Measurements from ENCODE around the gene GPR87. TPM values are rescaled to one million over a fixed set of nuclear protein-coding genes. Genes with fewer than 3 reads are reported as not detected.

The GPR87 gene
- total RNA-seq, 1 donor from 2014 or later = 15.5 TPM

- Histone ChIP-seq H3K4me2 (ENCODE audit: low read length) (no peak overlapping the region), H3K9ac (ENCODE audit: low read length) (no peak overlapping the region), H3K27me3 (ENCODE audit: insufficient read depth, low read length) (no peaks in the 10 kb centered on the region), H4K20me1 (ENCODE audit: insufficient read depth, low read length) (no peaks in the 10 kb centered on the region), H3K4me3 (ENCODE audit: insufficient read depth, low read depth, low read length) (no peak overlapping the region), H3K27ac (ENCODE audit: low read depth, low read length) (no peak overlapping the region), H3K9me3 (ENCODE audit: insufficient read depth, low read depth, low read length) (no peaks in the 10 kb centered on the region), H3K36me3 (ENCODE audit: insufficient read depth, low read length) (no peaks in the 10 kb centered on the region), H2AFZ (ENCODE audit: low read depth, low read length) (no peak overlapping the region), H3K4me1 (ENCODE audit: insufficient read depth, low read length) (peaks cover 3% of the 10 kb centered on the region), H3K79me2 (ENCODE audit: insufficient read depth, low read length) (no peaks in the 10 kb centered on the region)
- Mint-ChIP-seq H3K4me3 (ENCODE audit: unreplicated experiment) (peak overlapping the region; percentile 76), H3K4me1 (ENCODE audit: low read depth, unreplicated experiment) (peaks cover 23% of the 10 kb centered on the region), H3K27me3 (ENCODE audit: low read depth, unreplicated experiment) (no peaks in the 10 kb centered on the region), H3K27ac (ENCODE audit: unreplicated experiment) (peak overlapping the region; percentile 83), H3K9me3 (ENCODE audit: unreplicated experiment) (no peaks in the 10 kb centered on the region), H3K36me3 (ENCODE audit: low read depth, unreplicated experiment) (peaks cover 6% of the 10 kb centered on the region)
- FAIRE-seq = peak; percentile 20
- DNase-seq (ENCODE audit: low read depth) = peak; percentile 59
- no peak for TF ChIP-seq EZH2 (IDR thresholded peaks at IDR 0.05; ENCODE audit: insufficient read depth, low read length)
- TF ChIP-seq, protein P1, sequence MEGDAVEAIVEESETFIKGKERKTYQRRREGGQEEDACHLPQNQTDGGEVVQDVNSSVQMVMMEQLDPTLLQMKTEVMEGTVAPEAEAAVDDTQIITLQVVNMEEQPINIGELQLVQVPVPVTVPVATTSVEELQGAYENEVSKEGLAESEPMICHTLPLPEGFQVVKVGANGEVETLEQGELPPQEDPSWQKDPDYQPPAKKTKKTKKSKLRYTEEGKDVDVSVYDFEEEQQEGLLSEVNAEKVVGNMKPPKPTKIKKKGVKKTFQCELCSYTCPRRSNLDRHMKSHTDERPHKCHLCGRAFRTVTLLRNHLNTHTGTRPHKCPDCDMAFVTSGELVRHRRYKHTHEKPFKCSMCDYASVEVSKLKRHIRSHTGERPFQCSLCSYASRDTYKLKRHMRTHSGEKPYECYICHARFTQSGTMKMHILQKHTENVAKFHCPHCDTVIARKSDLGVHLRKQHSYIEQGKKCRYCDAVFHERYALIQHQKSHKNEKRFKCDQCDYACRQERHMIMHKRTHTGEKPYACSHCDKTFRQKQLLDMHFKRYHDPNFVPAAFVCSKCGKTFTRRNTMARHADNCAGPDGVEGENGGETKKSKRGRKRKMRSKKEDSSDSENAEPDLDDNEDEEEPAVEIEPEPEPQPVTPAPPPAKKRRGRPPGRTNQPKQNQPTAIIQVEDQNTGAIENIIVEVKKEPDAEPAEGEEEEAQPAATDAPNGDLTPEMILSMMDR (IDR thresholded peaks at IDR 0.05; ENCODE audit: insufficient read depth, low read depth, low read length) = no peak
Measured at GRCh38 chr3:151315136-151315535, 1.5 kb downstream of the GPR87 start.

GRCh38 chr3:151314593-151314992 lies 2.0 kb downstream of the GPR87 start:
- Mint-ChIP-seq H3K36me3 (ENCODE audit: low read depth, unreplicated experiment) (peaks cover 6% of the 10 kb centered on the region), H3K4me1 (ENCODE audit: low read depth, unreplicated experiment) (peaks cover 24% of the 10 kb centered on the region), H3K27ac (ENCODE audit: unreplicated experiment) (peak overlapping the region; percentile 83), H3K27me3 (ENCODE audit: low read depth, unreplicated experiment) (no peaks in the 10 kb centered on the region), H3K9me3 (ENCODE audit: unreplicated experiment) (no peaks in the 10 kb centered on the region), H3K4me3 (ENCODE audit: unreplicated experiment) (peak overlapping the region; percentile 76)
- H2AFZ ChIP-seq (ENCODE audit: low read depth, low read length) = no peak overlapping the region
- no peaks in the 10 kb centered on the region for H3K36me3 ChIP-seq (ENCODE audit: insufficient read depth, low read length)
- H3K27ac ChIP-seq (ENCODE audit: low read depth, low read length) = no peak overlapping the region
- H4K20me1 ChIP-seq (ENCODE audit: insufficient read depth, low read length) = no peaks in the 10 kb centered on the region
- no peak overlapping the region for H3K4me2 ChIP-seq (ENCODE audit: low read length)
- no peak overlapping the region for H3K4me3 ChIP-seq (ENCODE audit: insufficient read depth, low read depth, low read length)
- H3K9me3 ChIP-seq (ENCODE audit: insufficient read depth, low read depth, low read length) = no peaks in the 10 kb centered on the region
- no peaks in the 10 kb centered on the region for H3K27me3 ChIP-seq (ENCODE audit: insufficient read depth, low read length)
- H3K79me2 ChIP-seq (ENCODE audit: insufficient read depth, low read length) = no peaks in the 10 kb centered on the region
- TF ChIP-seq, protein P1 (IDR thresholded peaks at IDR 0.05; ENCODE audit: insufficient read depth, low read depth, low read length) = no peak
- no peak for TF ChIP-seq EZH2 (IDR thresholded peaks at IDR 0.05; ENCODE audit: insufficient read depth, low read length)
- H3K4me1 ChIP-seq (ENCODE audit: insufficient read depth, low read length) = peaks cover 3% of the 10 kb centered on the region
- FAIRE-seq = no peak
- H3K9ac ChIP-seq (ENCODE audit: low read length) = no peak overlapping the region
- DNase-seq (ENCODE audit: low read depth) = no peak

GRCh38 chr3:151314137-151314536 lies 2.5 kb downstream of the GPR87 start:
- Histone ChIP-seq H3K4me3 (ENCODE audit: insufficient read depth, low read depth, low read length) (no peak overlapping the region), H3K4me1 (ENCODE audit: insufficient read depth, low read length) (peaks cover 3% of the 10 kb centered on the region)

More at GRCh38 chr3:151314137-151314536, 2.5 kb downstream of the GPR87 start:
- TF ChIP-seq, protein P1 (IDR thresholded peaks at IDR 0.05; ENCODE audit: insufficient read depth, low read depth, low read length) = no peak
- no peak for TF ChIP-seq EZH2 (IDR thresholded peaks at IDR 0.05; ENCODE audit: insufficient read depth, low read length)
- no peak for DNase-seq (ENCODE audit: low read depth)
- H3K4me3 Mint-ChIP-seq (ENCODE audit: unreplicated experiment) = peak overlapping the region; percentile 71
- peaks cover 27% of the 10 kb centered on the region for H3K4me1 Mint-ChIP-seq (ENCODE audit: low read depth, unreplicated experiment)
- H4K20me1 ChIP-seq (ENCODE audit: insufficient read depth, low read length) = no peaks in the 10 kb centered on the region
- no peak overlapping the region for H3K27ac Mint-ChIP-seq (ENCODE audit: unreplicated experiment)
- no peak for FAIRE-seq
- no peaks in the 10 kb centered on the region for H3K9me3 ChIP-seq (ENCODE audit: insufficient read depth, low read depth, low read length)
- H3K36me3 ChIP-seq (ENCODE audit: insufficient read depth, low read length) = no peaks in the 10 kb centered on the region
- H3K79me2 ChIP-seq (ENCODE audit: insufficient read depth, low read length) = no peaks in the 10 kb centered on the region
- no peaks in the 10 kb centered on the region for H3K27me3 ChIP-seq (ENCODE audit: insufficient read depth, low read length)
- H3K9ac ChIP-seq (ENCODE audit: low read length) = no peak overlapping the region
- H3K9me3 Mint-ChIP-seq (ENCODE audit: unreplicated experiment) = no peaks in the 10 kb centered on the region
- H3K4me2 ChIP-seq (ENCODE audit: low read length) = no peak overlapping the region
- no peak overlapping the region for H3K27ac ChIP-seq (ENCODE audit: low read depth, low read length)
- peaks cover 6% of the 10 kb centered on the region for H3K36me3 Mint-ChIP-seq (ENCODE audit: low read depth, unreplicated experiment)
- no peak overlapping the region for H2AFZ ChIP-seq (ENCODE audit: low read depth, low read length)
- no peaks in the 10 kb centered on the region for H3K27me3 Mint-ChIP-seq (ENCODE audit: low read depth, unreplicated experiment)

All from astrocyte (in vitro differentiated cells and primary cell).